ENCODE data around the gene TMOD2.
A peak's percentile ranks its signal among the peaks of the same experiment; 100 is the strongest.

TMOD2 gene

GRCh38 chr15:51750792-51751696, at the start of gene TMOD2:
Gene TMOD2 (plus strand): TSS chr15:51751597. CDS start chr15:51766442, 14,845 bp downstream.
- DNase-seq (ENCODE audit: low read depth), result peak; percentile 34

- no peak for DNase-seq (ENCODE audit: low read depth)
These were observed 48.7 kb upstream of the TMOD2 start for GRCh38 chr15:51702710-51703109.

DNA sequence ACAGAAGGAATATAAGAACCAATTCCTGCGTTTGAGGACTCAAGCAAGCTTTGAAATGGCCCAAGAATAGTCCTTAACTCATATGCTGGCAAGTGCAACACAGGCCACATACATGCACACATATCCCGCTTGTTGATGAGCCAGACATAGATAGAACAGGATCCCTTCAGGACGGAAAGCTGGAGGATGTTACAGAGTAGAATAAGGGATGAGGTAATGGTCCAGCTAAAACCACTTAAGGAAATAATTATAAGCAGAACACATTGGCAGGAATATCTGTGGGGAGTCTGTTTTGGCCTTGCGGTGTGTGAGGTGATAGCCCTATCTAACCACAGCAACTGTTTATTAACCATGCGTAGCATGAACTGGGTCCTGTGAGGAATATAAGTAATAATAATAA, 45.1 kb upstream of the TMOD2 start:
- peak; percentile 11 for DNase-seq (ENCODE audit: low read depth)

GRCh38 chr15:51706926-51707608, 44.3 kb upstream of the TMOD2 start:
- DNase-seq (ENCODE audit: low read depth), result no peak

- no peak for DNase-seq (ENCODE audit: low read depth)
These were observed 43.4 kb upstream of the TMOD2 start for GRCh38 chr15:51708013-51708412.

DNA sequence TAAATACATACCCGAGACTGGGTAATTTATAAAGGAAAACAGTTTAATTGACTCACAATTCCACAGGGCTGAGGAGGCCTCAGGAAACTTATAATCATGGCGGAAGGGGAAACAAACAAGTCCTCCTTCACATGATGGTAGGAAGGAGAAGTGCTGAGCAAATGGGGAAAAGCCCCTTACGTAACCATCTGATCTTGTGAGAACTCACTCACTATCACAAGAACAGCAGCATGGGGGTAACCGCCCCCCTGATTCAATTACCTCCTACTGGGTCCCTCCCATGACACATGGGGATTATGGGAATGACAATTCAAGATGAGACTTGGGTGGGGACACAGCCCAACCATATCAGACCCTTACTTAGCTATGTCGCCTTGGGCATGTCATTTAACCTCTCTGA, 42.4 kb upstream of the TMOD2 start:
- no peak for DNase-seq (ENCODE audit: low read depth)

DNA sequence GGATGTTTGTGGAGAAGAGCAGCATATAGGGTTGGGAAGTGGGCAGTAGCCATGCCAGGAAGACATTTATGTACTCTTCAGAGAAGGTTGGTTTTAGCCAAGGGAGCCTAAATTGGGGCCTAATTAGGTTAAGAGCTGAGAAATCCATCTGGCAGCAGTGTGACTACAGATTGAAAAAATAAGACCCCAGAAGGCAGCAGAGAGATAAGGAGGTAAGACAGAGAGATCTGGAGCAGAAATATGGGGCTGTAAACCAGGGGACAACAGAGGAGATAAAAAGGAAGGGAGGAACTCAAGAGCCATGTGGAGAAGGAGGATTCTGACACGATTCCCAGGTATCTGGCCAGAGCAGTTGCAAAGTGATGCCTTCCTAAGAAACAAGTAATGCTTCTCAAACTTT, 37.2 kb upstream of the TMOD2 start:
- DNase-seq (ENCODE audit: low read depth), result no peak

- DNase-seq (ENCODE audit: low read depth), result no peak
These were observed 36.5 kb upstream of the TMOD2 start for GRCh38 chr15:51714911-51715310.

- DNase-seq (ENCODE audit: low read depth), result no peak
These were observed 33.2 kb upstream of the TMOD2 start for GRCh38 chr15:51718219-51718618.

- no peak for DNase-seq (ENCODE audit: low read depth)
These were observed 32.7 kb upstream of the TMOD2 start for GRCh38 chr15:51718746-51719145.

- DNase-seq (ENCODE audit: low read depth), result no peak
These were observed 31.0 kb upstream of the TMOD2 start for GRCh38 chr15:51720201-51720995.

DNA sequence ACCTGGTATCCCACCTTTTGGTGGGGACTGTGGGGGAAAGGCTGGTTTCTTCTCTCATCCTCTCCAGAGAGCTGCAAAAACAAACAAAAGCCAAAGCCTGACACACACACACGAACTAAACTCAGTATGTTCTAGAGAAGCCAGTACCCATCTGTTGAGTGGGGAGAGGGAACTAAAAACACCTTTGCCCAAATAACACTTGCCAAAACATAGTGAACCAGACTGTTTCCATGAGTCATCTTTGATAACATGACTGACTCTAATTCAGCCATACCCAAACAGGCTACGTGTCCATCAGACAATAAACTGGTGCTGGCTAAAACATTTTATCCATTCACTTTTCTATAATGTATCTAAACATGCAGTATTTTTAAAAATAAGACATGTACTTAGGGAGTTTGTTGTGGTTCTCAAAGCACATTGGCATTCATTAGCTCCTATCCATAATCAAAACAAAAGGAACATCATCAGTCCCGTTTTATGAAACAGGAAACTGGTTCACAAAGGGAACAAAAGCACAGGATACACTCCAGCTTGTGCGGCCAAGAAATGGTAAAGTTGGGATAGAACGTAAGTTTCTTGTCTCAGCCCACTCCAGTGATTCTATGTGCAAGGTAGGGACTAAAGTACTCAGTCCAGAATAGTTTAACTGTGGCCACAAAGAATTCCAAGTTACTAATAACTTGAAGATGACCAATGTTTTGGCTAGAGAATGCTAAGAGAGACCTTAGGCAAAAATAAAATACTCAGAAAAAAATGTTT, 30.0 kb upstream of the TMOD2 start:
- DNase-seq (ENCODE audit: low read depth), result no peak

DNA sequence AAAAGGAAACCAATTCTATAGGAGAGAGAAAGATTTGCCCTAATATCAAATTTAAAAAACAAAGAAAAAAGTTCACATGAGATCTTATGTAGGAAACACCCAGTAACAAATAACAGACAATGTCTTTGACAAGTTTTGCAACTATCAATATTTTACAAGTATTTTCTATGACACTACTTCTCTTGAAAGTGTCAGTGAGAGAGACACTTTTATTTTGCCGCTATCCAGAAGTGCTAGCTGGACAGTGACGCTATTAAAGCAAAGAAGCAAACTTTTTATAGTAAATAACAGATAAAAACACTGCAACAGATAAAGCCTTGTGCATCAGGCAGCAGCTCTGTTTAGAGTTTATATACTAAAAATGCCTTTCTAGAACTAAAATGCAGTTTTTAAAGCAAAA, 27.2 kb upstream of the TMOD2 start:
- no peak for DNase-seq (ENCODE audit: low read depth)

DNA sequence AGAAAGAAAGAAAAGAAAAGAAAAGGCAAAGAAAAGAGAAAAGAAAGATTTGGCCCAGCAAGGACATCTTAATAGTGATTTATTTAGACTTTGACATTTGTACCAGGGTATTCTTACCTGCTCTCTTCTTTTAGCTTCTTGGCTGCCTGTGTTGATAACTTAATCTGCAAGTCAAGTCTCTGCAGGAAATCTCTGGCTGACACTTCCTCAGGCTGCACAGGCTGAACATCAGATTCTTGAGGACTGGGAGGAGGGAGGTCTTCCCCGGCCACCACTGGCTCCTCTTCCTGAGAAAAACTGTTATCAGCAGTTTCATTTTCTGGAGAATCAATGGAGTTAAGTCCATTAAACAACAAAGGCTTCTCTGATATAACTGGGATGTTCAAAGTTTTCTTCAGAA, 26.7 kb upstream of the TMOD2 start:
- DNase-seq (ENCODE audit: low read depth), result no peak

GRCh38 chr15:51726302-51727073, 24.9 kb upstream of the TMOD2 start:
- peak; percentile 66 for DNase-seq (ENCODE audit: low read depth)

- no peak for DNase-seq (ENCODE audit: low read depth)
These were observed 24.1 kb upstream of the TMOD2 start for GRCh38 chr15:51727141-51727897.

GRCh38 chr15:51731549-51732267, 19.7 kb upstream of the TMOD2 start:
- DNase-seq (ENCODE audit: low read depth), result peak; percentile 49

GRCh38 chr15:51732646-51733045, 18.8 kb upstream of the TMOD2 start:
- no peak for DNase-seq (ENCODE audit: low read depth)

GRCh38 chr15:51735228-51736010, 16.0 kb upstream of the TMOD2 start:
- no peak for DNase-seq (ENCODE audit: low read depth)
